Upper lobe of left lung (tissue), 4 donors: ENCODE measurements around the gene APMAP.

Experiments used
- POLR2A ChIP-seq, 4 donors: fragments of 450-650 bp; IDR thresholded peaks; one replicate each; pipeline ENCODE4 v1.5.1; 2016 to 2017; ENCODE audit warnings: antibody characterized with exemption in 4 of 4, mild to moderate bottlenecking in 2 of 4
- TF ChIP-seq, protein P1 (sequence below), 6 experiments: fragments of 450-650 bp in 4 of 6; fragments of 200-600 bp in 2 of 6; sonication (generic) in 2 of 6; IDR thresholded peaks; one replicate each; pipeline ENCODE4 v1.5.1; 2016 to 2019; ENCODE audit warnings: antibody characterized with exemption in 6 of 6

DNA sequence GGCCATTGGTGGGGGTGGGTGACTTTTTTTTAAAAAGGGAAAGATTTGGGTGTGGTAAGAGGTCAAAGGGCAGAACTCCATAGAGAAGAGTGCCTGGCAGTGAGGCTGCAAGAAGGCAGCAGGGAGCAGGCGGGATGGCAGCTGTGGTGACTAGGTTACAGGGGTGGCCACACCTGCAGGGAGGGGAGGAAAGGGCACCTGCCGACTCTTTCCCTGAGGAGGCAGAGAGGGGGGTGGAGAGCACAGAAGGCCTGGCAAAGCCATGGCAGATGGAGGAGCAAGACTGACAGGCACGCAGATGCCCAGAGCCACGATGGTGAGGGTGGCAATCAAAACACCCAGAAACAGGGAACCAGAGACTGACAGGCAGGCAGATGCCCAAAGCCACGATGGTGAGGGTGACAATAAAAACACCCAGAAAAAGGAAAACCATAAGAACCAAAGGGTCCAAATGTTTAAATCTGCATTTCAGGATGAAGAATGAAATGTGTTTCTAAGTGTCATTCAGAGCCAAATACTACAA, 24.2 kb downstream of the APMAP start:
- TF ChIP-seq, protein P1, sequence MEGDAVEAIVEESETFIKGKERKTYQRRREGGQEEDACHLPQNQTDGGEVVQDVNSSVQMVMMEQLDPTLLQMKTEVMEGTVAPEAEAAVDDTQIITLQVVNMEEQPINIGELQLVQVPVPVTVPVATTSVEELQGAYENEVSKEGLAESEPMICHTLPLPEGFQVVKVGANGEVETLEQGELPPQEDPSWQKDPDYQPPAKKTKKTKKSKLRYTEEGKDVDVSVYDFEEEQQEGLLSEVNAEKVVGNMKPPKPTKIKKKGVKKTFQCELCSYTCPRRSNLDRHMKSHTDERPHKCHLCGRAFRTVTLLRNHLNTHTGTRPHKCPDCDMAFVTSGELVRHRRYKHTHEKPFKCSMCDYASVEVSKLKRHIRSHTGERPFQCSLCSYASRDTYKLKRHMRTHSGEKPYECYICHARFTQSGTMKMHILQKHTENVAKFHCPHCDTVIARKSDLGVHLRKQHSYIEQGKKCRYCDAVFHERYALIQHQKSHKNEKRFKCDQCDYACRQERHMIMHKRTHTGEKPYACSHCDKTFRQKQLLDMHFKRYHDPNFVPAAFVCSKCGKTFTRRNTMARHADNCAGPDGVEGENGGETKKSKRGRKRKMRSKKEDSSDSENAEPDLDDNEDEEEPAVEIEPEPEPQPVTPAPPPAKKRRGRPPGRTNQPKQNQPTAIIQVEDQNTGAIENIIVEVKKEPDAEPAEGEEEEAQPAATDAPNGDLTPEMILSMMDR (IDR thresholded peaks at IDR 0.05) = no peak
- no peak for TF ChIP-seq POLR2A (IDR thresholded peaks at IDR 0.05)
